Epidermal melanocyte (primary cell): ENCODE measurements around the gene HS3ST4.
"Not testable (repeated sequence)": the region's sequence is repeated elsewhere in the genome, so short reads cannot be mapped to it uniquely, and the experiment has no call there.

Experiments used
- DNase-seq: peaks from one replicate; pipeline ENCODE4 v3.0.0; 2011; ENCODE audit warnings: low spot score; ENCODE audit not compliant: insufficient read length

Gene HS3ST4

DNA sequence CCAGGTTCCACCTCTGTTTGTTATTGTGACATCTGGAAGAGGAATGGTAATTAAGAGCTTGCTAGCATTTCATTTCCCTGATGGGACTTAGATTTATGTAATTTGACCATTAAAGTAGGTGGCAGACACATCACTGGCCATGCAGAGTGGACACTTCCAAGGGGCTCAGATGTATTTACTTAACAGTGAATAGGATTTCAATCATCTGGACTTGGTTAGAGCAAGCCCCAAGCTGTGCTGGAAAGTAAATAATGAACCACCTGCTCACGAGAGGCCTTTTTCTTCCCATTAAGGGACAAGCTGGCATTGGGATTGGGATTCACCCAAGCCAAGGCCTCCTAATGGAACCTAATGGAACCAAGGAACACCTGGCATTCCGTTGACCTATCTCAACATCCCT lies 395.3 kb downstream of the HS3ST4 start:
- DNase-seq, result no peak

GRCh38 chr16:26091511-26091910 lies 399.8 kb downstream of the HS3ST4 start:
- no peak for DNase-seq

GRCh38 chr16:26098206-26098605 lies 406.4 kb downstream of the HS3ST4 start:
- DNase-seq, result not testable (repeated sequence)

GRCh38 chr16:26102369-26102768 lies 410.6 kb downstream of the HS3ST4 start:
- DNase-seq, result no peak

GRCh38 chr16:26108836-26109505 lies 417.2 kb downstream of the HS3ST4 start:
- no peak for DNase-seq

GRCh38 chr16:26111900-26112299 lies 420.1 kb downstream of the HS3ST4 start:
- no peak for DNase-seq

- DNase-seq, result no peak
Observed at GRCh38 chr16:26118575-26118974, 426.8 kb downstream of the HS3ST4 start.

DNA sequence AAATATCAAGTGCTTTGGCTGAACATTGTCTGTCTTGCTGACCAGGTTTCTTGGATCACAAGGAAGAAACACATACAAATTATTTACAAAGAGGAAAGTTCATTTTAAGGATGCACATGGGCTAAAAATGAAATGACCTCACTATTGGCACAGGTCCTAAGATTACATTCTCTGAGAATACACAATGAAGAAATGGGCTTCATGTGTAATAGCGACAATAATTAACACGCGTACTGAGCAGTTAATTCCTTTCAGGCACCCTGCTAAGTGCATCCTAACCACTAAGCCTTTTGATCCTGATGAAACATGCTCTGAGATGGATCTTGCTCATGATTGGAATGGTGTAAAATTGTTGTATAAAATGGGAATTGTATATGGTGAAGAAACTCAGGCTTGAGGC lies 429.0 kb downstream of the HS3ST4 start:
- DNase-seq, result no peak

GRCh38 chr16:26128296-26128695 lies 436.5 kb downstream of the HS3ST4 start:
- no peak for DNase-seq

- DNase-seq, result no peak
Observed at GRCh38 chr16:26129997-26130396, 438.2 kb downstream of the HS3ST4 start.

GRCh38 chr16:26133416-26134093 lies 441.8 kb downstream of the HS3ST4 start:
- DNase-seq, result no peak

DNA sequence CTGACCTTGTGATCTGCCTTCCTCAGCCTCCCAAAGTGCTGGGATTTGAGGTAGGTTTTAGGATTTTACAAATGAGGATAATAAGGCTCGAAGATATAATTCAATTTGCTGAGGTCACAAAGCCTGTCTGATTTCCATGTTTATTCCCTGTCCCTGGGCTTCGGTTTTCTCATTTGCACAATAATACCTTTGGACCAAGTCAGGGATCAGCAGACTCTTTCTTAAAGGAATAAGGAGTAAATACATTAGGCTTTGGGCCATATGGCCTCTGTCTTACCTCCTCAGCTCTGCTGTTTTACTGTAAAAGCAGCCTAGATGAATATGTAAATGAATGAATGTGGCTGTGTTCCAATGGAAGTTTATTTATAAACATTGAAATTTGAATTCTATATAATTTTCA lies 442.8 kb downstream of the HS3ST4 start:
- DNase-seq, result no peak

DNA sequence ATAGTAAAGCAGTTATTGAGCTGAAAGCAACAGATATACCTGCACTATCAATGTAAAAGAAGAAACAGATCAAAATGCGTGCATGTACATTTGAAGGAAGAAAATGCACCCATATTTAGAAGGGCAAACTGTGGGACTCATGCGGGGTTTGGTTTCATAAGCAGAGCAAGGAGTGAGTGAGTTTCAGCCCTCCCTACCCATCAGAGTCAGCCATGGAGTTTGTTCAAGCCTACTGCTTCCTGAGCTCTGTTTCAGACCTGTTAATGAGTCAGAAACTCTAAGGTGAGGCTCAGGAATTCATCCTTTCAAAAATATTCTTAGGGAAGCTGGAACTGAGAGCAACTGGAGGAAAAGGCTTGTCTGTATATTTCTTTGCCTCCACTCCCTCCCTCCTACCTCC lies 446.2 kb downstream of the HS3ST4 start:
- no peak for DNase-seq

- DNase-seq, result no peak
Observed at GRCh38 chr16:26139091-26139490, 447.3 kb downstream of the HS3ST4 start.

GRCh38 chr16:26139884-26140283 lies 448.1 kb downstream of the HS3ST4 start:
- DNase-seq, result no peak

- no peak for DNase-seq
Observed at GRCh38 chr16:26149364-26150190, 457.8 kb downstream of the HS3ST4 start.

GRCh38 chr16:26155221-26155620 lies 463.5 kb downstream of the HS3ST4 start:
- no peak for DNase-seq

DNA sequence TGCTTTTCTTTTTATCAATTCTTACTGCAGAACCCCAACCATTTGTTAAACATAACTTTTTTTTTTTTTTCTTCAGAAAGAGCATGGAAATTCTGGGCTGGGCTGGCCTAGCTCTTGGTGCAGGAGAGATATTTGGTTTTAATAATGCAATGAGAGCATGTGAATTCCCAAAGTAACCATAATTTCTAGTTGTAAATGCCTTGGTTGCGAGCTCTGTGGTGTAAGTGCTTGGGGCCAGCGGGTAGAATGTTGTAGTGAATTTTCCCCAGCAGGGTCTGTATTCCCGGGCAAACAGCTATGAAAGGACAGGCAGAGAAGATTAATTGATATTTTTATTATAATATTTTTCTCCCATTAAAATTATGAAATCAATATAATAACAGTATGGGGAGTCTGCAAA lies 465.6 kb downstream of the HS3ST4 start:
- no peak for DNase-seq

- no peak for DNase-seq
Observed at GRCh38 chr16:26158142-26158759, 466.5 kb downstream of the HS3ST4 start.

GRCh38 chr16:26161461-26162180 lies 469.9 kb downstream of the HS3ST4 start:
- DNase-seq, result no peak

DNA sequence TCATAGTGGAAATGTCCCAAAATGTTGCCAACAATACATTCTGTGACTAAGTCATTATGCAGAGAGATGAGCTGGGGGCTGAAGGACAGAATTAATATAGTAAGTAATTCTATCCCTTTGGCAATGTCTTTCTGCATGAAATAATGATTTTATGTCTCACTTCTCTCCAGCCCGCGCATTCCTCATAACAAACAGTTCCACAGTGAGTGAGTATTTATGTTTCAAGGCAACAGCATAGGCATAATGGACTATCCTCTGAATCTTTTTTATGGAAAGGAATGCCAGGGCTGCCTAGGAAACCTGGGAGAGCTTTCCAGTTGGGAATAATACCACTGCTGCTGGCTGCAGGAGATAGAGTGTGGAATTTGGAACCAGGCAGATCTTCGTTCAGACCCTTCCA lies 477.7 kb downstream of the HS3ST4 start:
- DNase-seq, result no peak
